NT2/D1 (cell line): Measurements from ENCODE around the gene CNTN5.

Source experiments
- SUZ12 ChIP-seq: IDR thresholded peaks from 2 replicates; pipeline ENCODE4 v1.6.1; 2011; ENCODE audit not compliant: insufficient read length, insufficient read depth; ENCODE audit errors: extremely low read depth
- ZNF274 ChIP-seq: IDR thresholded peaks from 2 replicates; pipeline ENCODE4 v1.6.1; 2011; ENCODE audit warnings: mild to moderate bottlenecking, low read depth, low read length

DNA sequence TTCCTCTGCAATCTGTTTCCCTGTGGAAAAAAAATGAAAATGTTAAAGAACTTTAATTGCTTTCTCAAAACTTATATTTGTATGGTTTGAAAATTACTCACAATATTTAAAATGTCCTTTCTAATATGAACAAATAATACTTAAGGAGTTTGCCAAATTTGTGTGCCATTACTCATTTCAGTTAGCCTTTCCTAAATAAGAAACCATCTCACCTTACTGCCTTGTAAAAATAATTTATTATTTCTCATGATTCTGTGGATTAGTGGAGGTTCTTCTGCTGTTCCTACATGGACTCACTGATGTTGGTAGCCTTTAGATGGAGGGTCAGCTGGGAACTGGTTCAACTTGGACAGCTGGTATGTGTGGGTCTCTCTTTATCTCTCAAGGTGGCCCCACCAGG lies 428.6 kb downstream of the CNTN5 start:
- TF ChIP-seq SUZ12 (no peak), ZNF274 (no peak)
